Measurements from ENCODE around the gene MTSS2.

DNA sequence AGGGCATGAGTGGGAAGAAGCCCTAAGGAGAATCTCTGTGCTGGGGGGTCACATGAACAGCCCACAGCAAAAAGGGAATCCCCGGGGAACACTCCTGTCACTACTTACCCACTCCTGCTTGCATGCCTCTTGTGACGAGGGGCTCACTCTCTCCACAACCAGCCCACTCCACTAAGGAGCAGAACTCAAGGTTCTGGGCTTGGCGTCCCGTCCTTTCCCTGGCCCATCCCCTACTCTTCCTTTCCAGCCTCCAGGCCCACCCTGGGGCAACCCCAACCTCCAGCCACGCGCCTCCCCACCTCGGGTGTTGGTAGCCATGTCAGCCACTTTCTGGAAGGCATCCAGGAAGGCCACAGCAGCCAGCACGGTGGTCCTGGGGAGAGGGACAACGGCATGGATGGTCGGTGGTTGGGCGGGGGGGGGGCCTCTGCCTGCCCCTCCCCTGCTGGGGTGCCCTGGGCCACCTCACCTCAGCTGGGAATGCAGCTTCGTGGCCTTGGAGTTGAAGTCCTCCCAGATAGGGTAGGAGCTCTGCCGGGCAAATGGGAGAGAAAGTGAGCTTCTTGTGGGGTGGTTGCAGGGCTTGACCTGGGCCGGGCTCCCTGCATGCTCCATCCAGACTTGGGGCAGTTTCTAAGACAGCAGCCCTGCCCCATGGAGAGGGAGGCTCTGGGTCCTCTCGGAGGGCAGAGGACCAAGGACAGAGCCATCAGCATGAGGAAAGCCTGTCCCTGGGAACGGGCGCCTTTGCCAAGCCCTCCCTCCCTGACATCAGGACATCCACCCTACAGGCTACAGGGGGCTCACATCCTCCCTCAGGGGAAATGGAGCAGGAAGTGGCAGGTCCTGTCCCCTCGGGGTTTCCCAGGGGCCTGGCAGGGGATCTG lies 5.1 kb downstream of the MTSS2 start:
- TF ChIP-seq, protein P1, sequence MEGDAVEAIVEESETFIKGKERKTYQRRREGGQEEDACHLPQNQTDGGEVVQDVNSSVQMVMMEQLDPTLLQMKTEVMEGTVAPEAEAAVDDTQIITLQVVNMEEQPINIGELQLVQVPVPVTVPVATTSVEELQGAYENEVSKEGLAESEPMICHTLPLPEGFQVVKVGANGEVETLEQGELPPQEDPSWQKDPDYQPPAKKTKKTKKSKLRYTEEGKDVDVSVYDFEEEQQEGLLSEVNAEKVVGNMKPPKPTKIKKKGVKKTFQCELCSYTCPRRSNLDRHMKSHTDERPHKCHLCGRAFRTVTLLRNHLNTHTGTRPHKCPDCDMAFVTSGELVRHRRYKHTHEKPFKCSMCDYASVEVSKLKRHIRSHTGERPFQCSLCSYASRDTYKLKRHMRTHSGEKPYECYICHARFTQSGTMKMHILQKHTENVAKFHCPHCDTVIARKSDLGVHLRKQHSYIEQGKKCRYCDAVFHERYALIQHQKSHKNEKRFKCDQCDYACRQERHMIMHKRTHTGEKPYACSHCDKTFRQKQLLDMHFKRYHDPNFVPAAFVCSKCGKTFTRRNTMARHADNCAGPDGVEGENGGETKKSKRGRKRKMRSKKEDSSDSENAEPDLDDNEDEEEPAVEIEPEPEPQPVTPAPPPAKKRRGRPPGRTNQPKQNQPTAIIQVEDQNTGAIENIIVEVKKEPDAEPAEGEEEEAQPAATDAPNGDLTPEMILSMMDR (conservative IDR thresholded peaks at IDR 0.05; ENCODE audit: low read depth, low read length) = no peak
- TF ChIP-seq EZH2 (IDR thresholded peaks at IDR 0.05; ENCODE audit: borderline replicate concordance, low read depth, low read length, poor library complexity, severe bottlenecking) = no peak
